GM19468 (cell line): ENCODE results near the gene MYH6.
"Not testable (repeated sequence)": the region's sequence is repeated elsewhere in the genome, so short reads cannot be mapped to it uniquely, and the experiment has no call there.

Source experiments
- ATAC-seq: cut with Tn5 transposase; IDR thresholded peaks from one replicate; pipeline ENCODE4 v1.9.1; 2021; ENCODE audit warnings: mild to moderate bottlenecking, moderate library complexity, moderate number of reproducible peaks; ENCODE audit not compliant: unreplicated experiment; ENCODE audit errors: extremely low read depth

The MYH6 gene

GRCh38 chr14:23400496-23401149, 7.5 kb downstream of the MYH6 start:
- ATAC-seq = not testable (repeated sequence)

- no peak for ATAC-seq
Measured at GRCh38 chr14:23399591-23399990, 8.5 kb downstream of the MYH6 start.

GRCh38 chr14:23399136-23399535, 8.9 kb downstream of the MYH6 start:
- no peak for ATAC-seq

GRCh38 chr14:23398348-23398747, 9.7 kb downstream of the MYH6 start:
- no peak for ATAC-seq

GRCh38 chr14:23396781-23397407, 11.2 kb downstream of the MYH6 start:
- ATAC-seq = no peak

- ATAC-seq = no peak
Measured at GRCh38 chr14:23396126-23396525, 11.9 kb downstream of the MYH6 start.

GRCh38 chr14:23392613-23393012, 15.5 kb downstream of the MYH6 start:
- no peak for ATAC-seq

- ATAC-seq = not testable (repeated sequence)
Measured at GRCh38 chr14:23389871-23390270, 18.2 kb downstream of the MYH6 start.

- no peak for ATAC-seq
Measured at GRCh38 chr14:23389396-23389795, 18.7 kb downstream of the MYH6 start.

- ATAC-seq = no peak
Measured at GRCh38 chr14:23388996-23389395, 19.1 kb downstream of the MYH6 start.

GRCh38 chr14:23387916-23388882, 19.9 kb downstream of the MYH6 start:
- no peak for ATAC-seq

GRCh38 chr14:23386999-23387398, 21.1 kb downstream of the MYH6 start:
- ATAC-seq = no peak

- ATAC-seq = not testable (repeated sequence)
Measured at GRCh38 chr14:23386266-23386657, 21.8 kb downstream of the MYH6 start.

GRCh38 chr14:23385642-23386265, 22.3 kb downstream of the MYH6 start:
- ATAC-seq = no peak

- no peak for ATAC-seq
Measured at GRCh38 chr14:23385244-23385641, 22.8 kb downstream of the MYH6 start.

- no peak for ATAC-seq
Measured at GRCh38 chr14:23384364-23385080, 23.6 kb downstream of the MYH6 start.

- no peak for ATAC-seq
Measured at GRCh38 chr14:23382731-23383440, 25.2 kb downstream of the MYH6 start.

GRCh38 chr14:23382276-23382675, 25.8 kb downstream of the MYH6 start:
- ATAC-seq = no peak

GRCh38 chr14:23381871-23382270, 26.2 kb downstream of the MYH6 start:
- ATAC-seq = no peak
